ENCODE results near the gene GRIN1.

GRIN1 gene

GRCh38 chr9:137136261-137136880, 2.6 kb upstream of the GRIN1 start:
- peaks cover 7% of the 10 kb centered on the region for H3K27me3 ChIP-seq (ENCODE audit: control insufficient read depth, insufficient read depth, low read length)
- H3K79me2 ChIP-seq, result no peaks in the 10 kb centered on the region
- no peaks in the 10 kb centered on the region for H3K36me3 ChIP-seq (ENCODE audit: control insufficient read depth, insufficient read depth, low read length)
- no peak for TF ChIP-seq CTCF (IDR thresholded peaks at IDR 0.05)
- no peak overlapping the region for H2AFZ ChIP-seq
- no peaks in the 10 kb centered on the region for H3K9me3 ChIP-seq (ENCODE audit: control insufficient read depth, low read length)
- H3K4me1 ChIP-seq, result no peaks in the 10 kb centered on the region
- H3K9ac ChIP-seq, result no peak overlapping the region
- H3K4me3 ChIP-seq (ENCODE audit: low read depth, low read length), result no peak overlapping the region
- H3K4me2 ChIP-seq (ENCODE audit: low read length), result no peak overlapping the region
- no peak overlapping the region for H3K27ac ChIP-seq

- no peak overlapping the region for H3K4me2 ChIP-seq (ENCODE audit: low read length)
- peaks cover 7% of the 10 kb centered on the region for H3K27me3 ChIP-seq (ENCODE audit: control insufficient read depth, insufficient read depth, low read length)
- H3K9me3 ChIP-seq (ENCODE audit: control insufficient read depth, low read length), result no peaks in the 10 kb centered on the region
- H3K4me1 ChIP-seq, result no peaks in the 10 kb centered on the region
- no peak overlapping the region for H3K4me3 ChIP-seq (ENCODE audit: low read depth, low read length)
- H3K27ac ChIP-seq, result no peak overlapping the region
- H3K36me3 ChIP-seq (ENCODE audit: control insufficient read depth, insufficient read depth, low read length), result no peaks in the 10 kb centered on the region
- TF ChIP-seq CTCF (IDR thresholded peaks at IDR 0.05), result no peak
- no peak overlapping the region for H2AFZ ChIP-seq
- no peaks in the 10 kb centered on the region for H3K79me2 ChIP-seq
- H3K9ac ChIP-seq, result no peak overlapping the region
These were observed 1.9 kb upstream of the GRIN1 start for GRCh38 chr9:137136881-137137607.

GRCh38 chr9:137138058-137138721, 764 bp upstream of the GRIN1 start:
- Histone ChIP-seq H3K4me2 (ENCODE audit: low read length) (no peak overlapping the region), H3K9me3 (ENCODE audit: control insufficient read depth, low read length) (no peaks in the 10 kb centered on the region), H3K36me3 (ENCODE audit: control insufficient read depth, insufficient read depth, low read length) (no peaks in the 10 kb centered on the region), H2AFZ (no peak overlapping the region), H3K79me2 (no peaks in the 10 kb centered on the region), H3K4me1 (no peaks in the 10 kb centered on the region), H3K9ac (no peak overlapping the region), H3K27ac (no peak overlapping the region), H3K27me3 (ENCODE audit: control insufficient read depth, insufficient read depth, low read length) (peaks cover 11% of the 10 kb centered on the region), H3K4me3 (ENCODE audit: low read depth, low read length) (no peak overlapping the region)
- TF ChIP-seq CTCF (IDR thresholded peaks at IDR 0.05), result no peak

GRCh38 chr9:137139468-137140150, 655 bp downstream of the GRIN1 start:
- H3K4me2 ChIP-seq (ENCODE audit: low read length), result no peak overlapping the region
- peaks cover 11% of the 10 kb centered on the region for H3K27me3 ChIP-seq (ENCODE audit: control insufficient read depth, insufficient read depth, low read length)
- no peaks in the 10 kb centered on the region for H3K36me3 ChIP-seq (ENCODE audit: control insufficient read depth, insufficient read depth, low read length)
- H3K9ac ChIP-seq, result no peak overlapping the region
- H3K79me2 ChIP-seq, result no peaks in the 10 kb centered on the region
- H3K27ac ChIP-seq, result no peak overlapping the region
- no peaks in the 10 kb centered on the region for H3K4me1 ChIP-seq
- H3K9me3 ChIP-seq (ENCODE audit: control insufficient read depth, low read length), result no peaks in the 10 kb centered on the region
- no peak overlapping the region for H2AFZ ChIP-seq
- H3K4me3 ChIP-seq (ENCODE audit: low read depth, low read length), result no peak overlapping the region
- no peak for TF ChIP-seq CTCF (IDR thresholded peaks at IDR 0.05)

All from parathyroid adenoma (tissue), 2 donors.